PC-3 (cell line): Measurements from ENCODE around the gene FSTL4.

Experiments used
- EZH2 ChIP-seq: fragments of 300-600 bp; sonication (generic); IDR thresholded peaks from one replicate; pipeline ENCODE4 v1.6.1; 2017; ENCODE audit warnings: antibody characterized with exemption, mild to moderate bottlenecking, low read length; ENCODE audit not compliant: unreplicated experiment
- EZH2phosphoT487 ChIP-seq: fragments of 300-600 bp; sonication (generic); IDR thresholded peaks from 2 replicates; pipeline ENCODE4 v1.6.1; 2018; ENCODE audit warnings: mild to moderate bottlenecking, antibody characterized with exemption, low read length, borderline replicate concordance
- TF ChIP-seq, protein P1 (sequence below): fragments of 300-600 bp; sonication (generic); conservative IDR thresholded peaks from 2 replicates; pipeline ENCODE4 v1.5.1; 2017; ENCODE audit warnings: antibody characterized with exemption, low read depth, mild to moderate bottlenecking, low read length

DNA sequence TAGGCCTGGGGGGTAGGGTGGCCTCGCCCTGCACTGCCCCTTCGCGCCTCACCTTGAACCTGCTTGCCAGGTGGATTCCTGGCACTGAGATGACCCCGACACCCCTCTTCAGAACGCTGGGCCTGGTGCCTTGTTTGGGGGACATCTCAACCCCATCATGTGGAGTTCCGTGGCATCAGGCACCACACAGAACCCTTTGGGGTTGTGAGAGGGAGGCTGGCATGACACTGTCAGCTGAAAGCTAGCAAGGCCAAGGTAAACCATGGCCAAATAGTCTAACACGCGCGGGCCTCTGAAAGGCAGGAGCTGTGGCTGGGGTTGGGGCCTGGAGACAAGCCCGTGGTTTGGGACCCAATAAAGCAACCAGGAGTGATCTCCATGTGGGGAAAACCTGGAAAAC is 163.2 kb downstream of the FSTL4 start:
- TF ChIP-seq, protein P1, sequence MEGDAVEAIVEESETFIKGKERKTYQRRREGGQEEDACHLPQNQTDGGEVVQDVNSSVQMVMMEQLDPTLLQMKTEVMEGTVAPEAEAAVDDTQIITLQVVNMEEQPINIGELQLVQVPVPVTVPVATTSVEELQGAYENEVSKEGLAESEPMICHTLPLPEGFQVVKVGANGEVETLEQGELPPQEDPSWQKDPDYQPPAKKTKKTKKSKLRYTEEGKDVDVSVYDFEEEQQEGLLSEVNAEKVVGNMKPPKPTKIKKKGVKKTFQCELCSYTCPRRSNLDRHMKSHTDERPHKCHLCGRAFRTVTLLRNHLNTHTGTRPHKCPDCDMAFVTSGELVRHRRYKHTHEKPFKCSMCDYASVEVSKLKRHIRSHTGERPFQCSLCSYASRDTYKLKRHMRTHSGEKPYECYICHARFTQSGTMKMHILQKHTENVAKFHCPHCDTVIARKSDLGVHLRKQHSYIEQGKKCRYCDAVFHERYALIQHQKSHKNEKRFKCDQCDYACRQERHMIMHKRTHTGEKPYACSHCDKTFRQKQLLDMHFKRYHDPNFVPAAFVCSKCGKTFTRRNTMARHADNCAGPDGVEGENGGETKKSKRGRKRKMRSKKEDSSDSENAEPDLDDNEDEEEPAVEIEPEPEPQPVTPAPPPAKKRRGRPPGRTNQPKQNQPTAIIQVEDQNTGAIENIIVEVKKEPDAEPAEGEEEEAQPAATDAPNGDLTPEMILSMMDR, result no peak
- TF ChIP-seq EZH2phosphoT487 (no peak), EZH2 (no peak)
